CD14-positive monocyte (primary cell): ENCODE data around the gene LSP1. TPM values are rescaled to one million over a fixed set of nuclear protein-coding genes. Genes with fewer than 3 reads are reported as not detected.

Source experiments
- DNase-seq, 3 donors: peaks; one replicate each; pipeline ENCODE4 v3.0.0-alpha.2; 2011 to 2022
- H2AFZ ChIP-seq: 2 replicates; pipeline ENCODE4 v1.6.0; 2012; ENCODE audit warnings: mild to moderate bottlenecking, low read depth, low read length, inconsistent platforms; ENCODE audit not compliant: insufficient read depth, poor library complexity, severe bottlenecking
- H3K27ac ChIP-seq, 2 donors: 1 replicate in 1 of 2; 2 replicates in 1 of 2; pipeline ENCODE4 v1.5.1; 2012 to 2013; ENCODE audit warnings: low read length in 2 of 2, control low read depth in 1 of 2, inconsistent platforms in 1 of 2, low read depth in 1 of 2, mild to moderate bottlenecking in 1 of 2
- H3K27me3 ChIP-seq, 2 donors: one replicate each; pipeline versions ENCODE4 v1.6.0 to v1.6.1; 2011 to 2013; ENCODE audit warnings: low read length in 2 of 2; ENCODE audit not compliant: control insufficient read depth in 2 of 2, insufficient read depth in 2 of 2
- H3K36me3 ChIP-seq, 2 donors: replicated peaks in 1 of 2; 1 replicate in 1 of 2; 2 replicates in 1 of 2; pipeline versions ENCODE4 v1.5.1 to v1.6.1; 2012 to 2013; ENCODE audit warnings: low read length in 2 of 2, control low read depth in 1 of 2, inconsistent platforms in 1 of 2, mild to moderate bottlenecking in 1 of 2; ENCODE audit not compliant: insufficient read depth in 2 of 2, control insufficient read depth in 1 of 2
- H3K4me1 ChIP-seq, 2 donors: 1 replicate in 1 of 2; 2 replicates in 1 of 2; pipeline versions ENCODE4 v1.5.1 to v1.6.1; 2012 to 2013; ENCODE audit warnings: low read length in 2 of 2, control low read depth in 1 of 2, inconsistent platforms in 1 of 2, mild to moderate bottlenecking in 1 of 2, moderate library complexity in 1 of 2; ENCODE audit not compliant: insufficient read depth in 2 of 2, control insufficient read depth in 1 of 2
- H3K4me2 ChIP-seq: replicated peaks from 2 replicates; pipeline ENCODE3; 2012; ENCODE audit warnings: low read length, moderate library complexity, mild to moderate bottlenecking; ENCODE audit not compliant: poor library complexity, severe bottlenecking; ENCODE audit errors: extremely low read depth
- H3K4me3 ChIP-seq, 3 experiments: fragments of 200-600 bp in 1 of 3; sonication (generic) in 1 of 3; replicated peaks in 1 of 3; 1 replicate in 2 of 3; 2 replicates in 1 of 3; pipeline ENCODE4 v1.5.1; 2011 to 2013; ENCODE audit warnings: low read length in 3 of 3, mild to moderate bottlenecking in 3 of 3, control low read depth in 2 of 3, low read depth in 2 of 3, inconsistent platforms in 1 of 3, moderate library complexity in 1 of 3
- H3K79me2 ChIP-seq: 2 replicates; pipeline ENCODE4 v1.6.0; 2012; ENCODE audit warnings: mild to moderate bottlenecking, control low read depth, inconsistent platforms, low read length, moderate library complexity; ENCODE audit not compliant: insufficient read depth
- H3K9ac ChIP-seq: 2 replicates; pipeline ENCODE4 v1.6.0; 2017; ENCODE audit warnings: low read length, mild to moderate bottlenecking; ENCODE audit not compliant: insufficient read depth, poor library complexity, severe bottlenecking
- H3K9me3 ChIP-seq, 2 donors: replicated peaks in 1 of 2; 1 replicate in 1 of 2; 2 replicates in 1 of 2; pipeline versions ENCODE4 v1.5.1 to v1.6.1; 2012 to 2013; ENCODE audit warnings: low read length in 2 of 2, control low read depth in 1 of 2; ENCODE audit not compliant: control insufficient read depth in 1 of 2, insufficient read depth in 1 of 2
- H4K20me1 ChIP-seq: 2 replicates; pipeline ENCODE4 v1.6.0; 2012; ENCODE audit warnings: mild to moderate bottlenecking, low read length, control low read depth, moderate library complexity; ENCODE audit not compliant: insufficient read depth
- H3K27ac Mint-ChIP-seq, 7 donors: one replicate each; pipeline ENCODE4 v1.8.0; 2020; ENCODE audit warnings: mild to moderate bottlenecking in 7 of 7, mixed read lengths in 7 of 7, moderate library complexity in 6 of 7, inconsistent platforms in 2 of 7
- H3K27me3 Mint-ChIP-seq, 3 donors: one replicate each; pipeline ENCODE4 v1.8.0; 2021 to 2022; ENCODE audit warnings: low read depth in 3 of 3, mild to moderate bottlenecking in 3 of 3, mixed read lengths in 3 of 3, moderate library complexity in 3 of 3, inconsistent platforms in 1 of 3
- H3K36me3 Mint-ChIP-seq, 2 donors: one replicate each; pipeline ENCODE4 v1.8.0; 2020; ENCODE audit warnings: mixed read lengths in 2 of 2, inconsistent platforms in 1 of 2, mild to moderate bottlenecking in 1 of 2
- H3K4me1 Mint-ChIP-seq: one replicate; pipeline ENCODE4 v1.8.0; 2020; ENCODE audit warnings: mild to moderate bottlenecking, mixed read lengths
- H3K4me3 Mint-ChIP-seq, 2 donors: one replicate each; pipeline ENCODE4 v1.8.0; 2020; ENCODE audit warnings: mild to moderate bottlenecking in 2 of 2, mixed read lengths in 2 of 2, moderate library complexity in 1 of 2
- H3K9me3 Mint-ChIP-seq, 7 donors: one replicate each; pipeline ENCODE4 v1.8.0; 2020 to 2022; ENCODE audit warnings: mixed read lengths in 7 of 7, mild to moderate bottlenecking in 6 of 7, moderate library complexity in 6 of 7, inconsistent platforms in 2 of 7
- CTCF ChIP-seq: fragments of 200-600 bp; IDR thresholded peaks from one replicate; pipeline ENCODE4 v1.8.0; 2022; ENCODE audit warnings: antibody characterized with exemption, mild to moderate bottlenecking
- WGBS: methylation state at CpG from one replicate; pipeline ENCODE4 v1.1.5; 2013; ENCODE audit warnings: missing lambda C conversion rate; ENCODE audit not compliant: insufficient coverage; 5-methylcytosine and 5-hydroxymethylcytosine counted together
- intact Hi-C, 2 donors: fragments of 100-400 bp; cut with micrococcal nuclease; formaldehyde crosslinking; loops; one replicate each; pipeline versions ENCODE4 v1.15.0 to v1.15.1; 2023
- polyA plus RNA-seq, 3 donors: library from polyadenylated mRNA; depleted of rRNA in 1 of 3; unstranded in 2 of 3; stranded (reverse) in 1 of 3; fragments of 300-500 nt in 2 of 3; fragments of >200 nt in 1 of 3; fragmentation: Illumina TruSeq in 2 of 3; gene quantifications; 1 replicate in 2 of 3; 2 replicates in 1 of 3; pipeline ENCODE4 v1.2.3, GENCODE V29; 2012 to 2021

LSP1 gene
- polyA plus RNA-seq, 3 donors = 387 to 646 (median 542) TPM

- no peak overlapping the region for H3K27ac ChIP-seq
- Mint-ChIP-seq H3K4me3 (no peak overlapping the region), H3K27ac (peak overlapping the region in 1 of 7 donors; percentile 63), H3K27me3 (peaks cover 4 to 12% (median 6%) of the 10 kb centered on the region in 3 donors), H3K9me3 (peaks cover 0 to 2% (median 0%) of the 10 kb centered on the region in 7 donors), H3K36me3 (peaks cover 51 to 63% of the 10 kb centered on the region in 2 donors), H3K4me1 (peaks cover 30% of the 10 kb centered on the region)
- peaks cover 34 to 61% of the 10 kb centered on the region in 2 donors for H3K4me1 ChIP-seq
- DNase-seq = no peak
- no peaks in the 10 kb centered on the region for H3K9me3 ChIP-seq
- WGBS = 99% methylated on average over 13 of the region's 15 CpGs
- intact Hi-C loops = no loop called here
- H3K36me3 ChIP-seq = peaks cover 47 to 67% of the 10 kb centered on the region in 2 donors
- H3K9ac ChIP-seq = no peak overlapping the region
- no peak overlapping the region for H3K4me3 ChIP-seq
- TF ChIP-seq CTCF = no peak
- H3K27me3 ChIP-seq = no peaks in the 10 kb centered on the region
- peaks cover 100% of the 10 kb centered on the region for H4K20me1 ChIP-seq
- H3K4me2 ChIP-seq = no peak overlapping the region
- peaks cover 98% of the 10 kb centered on the region for H3K79me2 ChIP-seq
- no peak overlapping the region for H2AFZ ChIP-seq
These were observed 13.9 kb downstream of the LSP1 start for GRCh38 chr11:1866776-1867175.

GRCh38 chr11:1867381-1867780 is 14.5 kb downstream of the LSP1 start:
- intact Hi-C loops = no loop called here
- 100% methylated on average over 1 of the region's 8 CpGs for WGBS
- Histone ChIP-seq H3K4me1 (peaks cover 28 to 55% of the 10 kb centered on the region in 2 donors), H3K27me3 (no peaks in the 10 kb centered on the region), H3K9me3 (no peaks in the 10 kb centered on the region), H3K27ac (no peak overlapping the region), H2AFZ (no peak overlapping the region), H3K4me3 (no peak overlapping the region), H4K20me1 (peaks cover 100% of the 10 kb centered on the region), H3K4me2 (no peak overlapping the region), H3K36me3 (peaks cover 47 to 62% of the 10 kb centered on the region in 2 donors), H3K79me2 (peaks cover 98% of the 10 kb centered on the region), H3K9ac (no peak overlapping the region)
- no peak overlapping the region for H3K4me3 Mint-ChIP-seq
- TF ChIP-seq CTCF = no peak
- no peak overlapping the region for H3K27ac Mint-ChIP-seq
- H3K36me3 Mint-ChIP-seq = peaks cover 51 to 69% of the 10 kb centered on the region in 2 donors
- H3K9me3 Mint-ChIP-seq = peaks cover 0 to 2% (median 0%) of the 10 kb centered on the region in 7 donors
- peaks cover 4 to 12% (median 8%) of the 10 kb centered on the region in 3 donors for H3K27me3 Mint-ChIP-seq
- no peak for DNase-seq
- peaks cover 32% of the 10 kb centered on the region for H3K4me1 Mint-ChIP-seq
